ENCODE results near the gene UNC80. TPM values are rescaled to one million over a fixed set of nuclear protein-coding genes. Genes with fewer than 3 reads are reported as not detected.

Gene UNC80
- total and polyA plus RNA-seq, 2 donors (not counting 1 experiment from before 2014, with no cell fraction given), result not detected

GRCh38 chr2:210046851-210047500 lies 275.3 kb downstream of the UNC80 start:
- no peaks in the 10 kb centered on the region for H3K79me2 ChIP-seq (ENCODE audit: control insufficient read depth, insufficient read depth, low read length)
- TF ChIP-seq EZH2 (IDR thresholded peaks at IDR 0.05; ENCODE audit: borderline replicate concordance, insufficient read depth, low read depth, low read length, poor library complexity, severe bottlenecking) (no peak), CTCF (IDR thresholded peaks at IDR 0.05) (no peak)
- Mint-ChIP-seq H3K27ac (no peak overlapping the region), H3K9me3 (ENCODE audit: insufficient read depth) (no peaks in the 10 kb centered on the region), H3K4me3 (no peak overlapping the region), H3K4me1 (no peaks in the 10 kb centered on the region), H3K27me3 (no peaks in the 10 kb centered on the region)
- no peak overlapping the region for H3K27ac ChIP-seq (ENCODE audit: low read length in 2 of 2)
- ChIA-PET CTCF (no interaction called here), POLR2A (no interaction called here)
- H3K4me3 ChIP-seq (ENCODE audit: control extremely low read depth in 1 of 5, extremely low read depth in 1 of 5, insufficient read depth in 1 of 5, low read depth in 2 of 5, low read length in 4 of 5), result no peak overlapping the region
- 71% methylated on average over 1 of the region's 2 CpGs for WGBS (ENCODE audit: insufficient coverage)
- peaks cover 0 to 2% of the 10 kb centered on the region in 2 experiments for H3K36me3 ChIP-seq (replicated peaks in 1 of 2; ENCODE audit: control extremely low read depth in 1 of 2, control insufficient read depth in 1 of 2, extremely low read depth in 1 of 2, insufficient read depth in 2 of 2, low read length in 1 of 2)
- H3K4me2 ChIP-seq (replicated peaks; ENCODE audit: low read depth, low read length, poor library complexity, severe bottlenecking), result no peak overlapping the region
- H3K9me3 ChIP-seq (ENCODE audit: control extremely low read depth in 1 of 3, control insufficient read depth in 2 of 3, insufficient read depth in 1 of 3, low read length in 2 of 3), result peaks cover 0 to 6% (median 5%) of the 10 kb centered on the region in 3 donors
- ATAC-seq (ENCODE audit: low read depth) (no peak), DNase-seq (no peak)
- no peak overlapping the region for H3K9ac ChIP-seq (ENCODE audit: low read length)
- no peaks in the 10 kb centered on the region for H3K4me1 ChIP-seq (ENCODE audit: control insufficient read depth in 2 of 2, insufficient read depth in 2 of 2, low read length in 2 of 2)
- no peaks in the 10 kb centered on the region for H4K20me1 ChIP-seq (ENCODE audit: control insufficient read depth, insufficient read depth, low read length, poor library complexity, severe bottlenecking)
- H2AFZ ChIP-seq (ENCODE audit: insufficient read depth, low read depth, low read length, poor library complexity, severe bottlenecking), result no peak overlapping the region
- no peaks in the 10 kb centered on the region for H3K27me3 ChIP-seq (replicated peaks in 1 of 4; ENCODE audit: control extremely low read depth in 1 of 4, control insufficient read depth in 3 of 4, insufficient read depth in 4 of 4, low read length in 3 of 4)
- intact Hi-C loops (cut with micrococcal nuclease), result no loop called here

Small RNA genes lying within 50 kb of the gene (small RNA-seq; reads per million reads assigned to genes)
- not detected for gene RNA5SP118 (ENCODE audit: insufficient read length, low read depth, low replicate concordance)

Other genes with a start within 250 kb of the UNC80 start
- gene RPE, start 230.8 kb downstream of the UNC80 start, total RNA-seq, result 47.8 and 50.7 TPM in 2 replicates
- gene RPE, start 230.8 kb downstream of the UNC80 start, polyA plus RNA-seq, result 16.3 and 23.0 TPM in 2 replicates

Data from B cell (primary cell).